Measurements from ENCODE around the gene MAPK12.

The MAPK12 gene

DNA sequence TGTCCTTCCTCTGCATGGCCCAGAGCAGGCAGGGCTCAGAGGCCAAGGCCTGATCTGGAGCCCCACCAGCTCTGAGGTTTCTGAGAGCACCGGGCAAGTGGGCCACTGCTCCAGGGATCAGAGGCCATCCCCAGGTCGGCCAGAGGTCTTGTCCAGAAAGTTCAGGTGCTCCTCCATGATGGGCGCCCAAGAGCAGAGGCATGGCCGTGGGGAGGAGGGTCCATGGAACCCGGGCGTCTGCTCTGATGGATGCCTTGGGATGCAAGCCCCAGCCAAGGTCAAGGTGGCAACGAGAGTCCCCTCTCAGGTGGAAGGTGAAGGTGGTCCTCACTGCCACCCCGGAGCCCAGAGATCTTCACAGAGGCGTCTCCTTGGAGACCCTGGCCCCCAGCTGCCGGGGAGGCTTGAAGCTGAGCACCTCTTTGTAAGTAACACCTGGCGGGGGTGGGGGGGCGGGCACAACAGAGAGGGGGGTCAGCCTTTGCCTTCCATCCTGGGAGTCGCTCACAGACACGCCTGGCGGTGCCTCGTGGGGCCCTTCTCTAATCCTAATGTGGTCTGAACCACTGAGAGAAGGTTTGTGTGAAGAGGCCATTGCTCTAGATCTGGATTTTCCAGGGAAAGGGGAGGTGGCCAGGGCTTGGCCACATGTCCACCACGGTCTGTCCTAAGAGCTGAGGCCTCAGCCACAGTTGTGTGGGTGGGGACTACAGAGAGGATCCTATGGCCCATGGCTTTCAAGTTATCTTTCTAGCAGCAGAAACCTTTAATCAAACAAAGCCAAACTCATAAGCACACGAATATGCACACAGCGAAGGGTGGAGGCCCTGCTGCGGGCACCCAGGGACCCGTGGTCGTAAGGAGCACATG, 8.2 kb downstream of the MAPK12 start:
- TF ChIP-seq, protein P1, sequence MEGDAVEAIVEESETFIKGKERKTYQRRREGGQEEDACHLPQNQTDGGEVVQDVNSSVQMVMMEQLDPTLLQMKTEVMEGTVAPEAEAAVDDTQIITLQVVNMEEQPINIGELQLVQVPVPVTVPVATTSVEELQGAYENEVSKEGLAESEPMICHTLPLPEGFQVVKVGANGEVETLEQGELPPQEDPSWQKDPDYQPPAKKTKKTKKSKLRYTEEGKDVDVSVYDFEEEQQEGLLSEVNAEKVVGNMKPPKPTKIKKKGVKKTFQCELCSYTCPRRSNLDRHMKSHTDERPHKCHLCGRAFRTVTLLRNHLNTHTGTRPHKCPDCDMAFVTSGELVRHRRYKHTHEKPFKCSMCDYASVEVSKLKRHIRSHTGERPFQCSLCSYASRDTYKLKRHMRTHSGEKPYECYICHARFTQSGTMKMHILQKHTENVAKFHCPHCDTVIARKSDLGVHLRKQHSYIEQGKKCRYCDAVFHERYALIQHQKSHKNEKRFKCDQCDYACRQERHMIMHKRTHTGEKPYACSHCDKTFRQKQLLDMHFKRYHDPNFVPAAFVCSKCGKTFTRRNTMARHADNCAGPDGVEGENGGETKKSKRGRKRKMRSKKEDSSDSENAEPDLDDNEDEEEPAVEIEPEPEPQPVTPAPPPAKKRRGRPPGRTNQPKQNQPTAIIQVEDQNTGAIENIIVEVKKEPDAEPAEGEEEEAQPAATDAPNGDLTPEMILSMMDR (IDR thresholded peaks at IDR 0.05; ENCODE audit: low read depth, low read length), result no peak
- H3K4me3 ChIP-seq (ENCODE audit: low read depth, low read length), result no peak overlapping the region

DNA sequence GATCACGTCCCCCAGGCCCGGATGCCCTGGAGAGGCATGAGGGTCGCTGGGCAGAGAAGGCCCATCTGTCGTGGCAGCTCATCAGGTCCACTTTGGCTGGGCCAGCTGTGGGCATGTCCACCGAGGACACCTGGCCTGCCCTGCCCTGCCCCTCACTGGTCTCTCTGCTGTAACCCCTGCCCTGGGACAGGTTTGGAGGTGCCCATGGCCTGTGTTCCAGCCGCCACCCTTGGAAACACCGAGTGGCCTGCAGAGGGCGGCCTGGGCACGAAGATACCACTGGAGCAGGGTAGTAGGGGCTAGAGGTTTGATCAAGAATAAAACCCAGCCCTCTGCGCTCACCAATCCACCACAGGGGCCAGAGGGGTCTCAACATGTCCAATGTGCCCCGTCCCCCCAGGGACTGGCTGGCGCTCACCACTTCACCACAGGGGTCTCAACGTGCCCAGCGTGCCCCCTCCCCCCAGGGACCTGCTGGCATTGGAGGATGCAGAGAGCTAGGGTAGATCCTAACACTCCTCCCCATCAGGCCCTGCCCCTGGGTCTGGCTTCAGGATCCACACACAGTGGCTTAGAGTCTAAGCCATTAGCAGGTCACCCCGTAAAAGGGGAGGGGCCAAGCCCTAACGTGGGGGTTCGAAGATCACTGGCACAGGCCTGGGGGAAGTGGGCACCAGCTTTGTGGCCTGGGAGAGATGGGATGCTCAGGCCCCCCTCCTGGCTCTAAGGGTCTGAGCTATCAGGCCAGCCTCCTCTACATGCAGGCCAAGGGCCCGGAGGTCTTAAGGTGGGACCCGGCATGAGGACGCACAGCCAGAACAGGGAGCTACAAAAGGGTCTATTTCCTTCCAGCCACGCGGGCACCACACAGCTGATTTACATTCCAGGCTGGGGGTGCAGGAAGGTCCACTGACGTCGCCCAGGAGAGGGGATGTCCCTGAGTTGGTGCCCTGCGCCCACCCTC, 9.1 kb downstream of the MAPK12 start:
- TF ChIP-seq, protein P1 (IDR thresholded peaks at IDR 0.05; ENCODE audit: low read depth, low read length), result peak; percentile 63
- no peak overlapping the region for H3K4me3 ChIP-seq (ENCODE audit: low read depth, low read length)

DNA sequence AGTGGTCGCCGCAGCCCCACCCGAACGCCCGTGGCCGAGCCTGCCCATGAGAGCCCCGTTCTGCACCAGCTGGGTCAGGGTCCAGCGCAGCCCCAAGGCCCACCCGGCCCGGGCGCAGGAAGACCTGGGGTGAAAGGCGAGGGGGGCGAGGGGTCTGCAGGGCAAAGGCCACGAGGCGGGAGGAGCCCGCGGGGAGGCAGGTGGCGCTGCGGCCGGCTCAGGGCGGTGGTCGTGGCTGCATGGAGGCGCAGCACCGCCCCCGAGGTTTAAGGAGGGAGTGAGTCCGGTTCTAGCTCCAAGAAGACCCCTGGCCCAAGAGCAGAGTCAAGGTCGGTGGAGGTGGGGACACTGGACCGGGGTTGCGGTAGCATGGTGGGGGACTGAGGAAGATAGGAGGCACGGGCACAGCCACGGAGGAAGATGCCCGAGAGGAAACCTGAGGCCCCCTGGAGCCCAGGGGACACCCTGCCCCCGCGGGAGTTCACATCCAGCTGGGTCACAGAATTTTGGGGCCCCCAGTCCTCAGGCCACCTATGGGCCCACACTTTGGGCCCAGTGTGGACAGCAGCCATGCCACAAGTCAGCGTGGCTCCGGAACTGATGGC, 9.9 kb downstream of the MAPK12 start:
- H3K4me3 ChIP-seq (ENCODE audit: low read depth, low read length), result no peak overlapping the region

DNA sequence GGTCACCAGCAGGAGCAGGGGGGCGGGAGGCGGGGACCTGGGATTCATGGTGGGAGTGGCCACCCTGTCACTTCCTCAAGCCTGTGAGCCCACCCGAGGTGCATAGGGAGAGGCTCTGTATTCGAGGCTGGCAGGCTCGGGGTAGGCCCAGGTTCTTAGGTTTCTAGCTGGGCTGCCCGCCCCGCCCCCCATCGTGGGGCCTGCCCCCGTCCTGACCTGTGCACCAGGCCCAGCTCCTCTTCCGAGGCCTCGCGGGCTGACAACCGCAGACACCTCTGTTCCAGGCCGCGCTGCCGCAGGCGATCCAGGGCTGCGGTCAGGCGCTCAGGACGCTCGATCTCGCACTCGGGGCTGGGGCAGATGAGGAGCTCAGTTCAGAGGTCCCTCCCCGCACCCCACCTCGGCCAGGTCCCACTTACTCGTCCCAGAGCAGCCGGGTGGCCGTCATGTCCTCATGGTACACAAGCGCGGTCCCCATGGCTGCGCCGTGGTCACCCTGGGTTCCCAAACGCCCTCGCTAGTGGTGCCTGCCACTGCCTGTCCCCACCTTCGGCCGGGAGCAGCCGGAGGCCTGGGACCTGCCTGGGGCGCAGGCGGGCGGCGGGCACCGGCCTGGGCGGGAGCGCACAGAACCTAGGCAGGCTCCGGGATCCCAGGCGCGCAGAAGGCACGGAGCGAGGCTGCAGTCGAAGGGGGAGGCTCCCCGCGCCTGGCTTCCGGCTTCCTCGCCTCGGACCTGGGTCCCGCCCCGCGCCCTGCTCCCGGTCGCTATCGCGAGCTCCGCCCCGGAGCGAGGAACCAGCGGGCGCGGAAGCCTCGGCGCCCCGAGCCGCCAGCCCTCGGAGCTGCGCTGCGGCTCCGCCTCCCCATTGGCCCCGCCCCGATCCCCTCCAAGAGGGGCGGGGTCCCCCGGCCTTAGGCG, 10.7 kb downstream of the MAPK12 start, which contains the start of gene HDAC10:
Gene HDAC10 (minus strand): TSS at position 711 of the 922 bp plus-strand sequence. CDS start 233 bp downstream, at position 478.
- TF ChIP-seq, protein P1 (IDR thresholded peaks at IDR 0.05; ENCODE audit: low read depth, low read length), result no peak
- peak within 1 kb of the TSS; percentile 79 for H3K4me3 ChIP-seq (ENCODE audit: low read depth, low read length)

More for the DNA sequence above, 9.9 kb downstream of the MAPK12 start:
- TF ChIP-seq, protein P1 (IDR thresholded peaks at IDR 0.05; ENCODE audit: low read depth, low read length), result no peak

DNA sequence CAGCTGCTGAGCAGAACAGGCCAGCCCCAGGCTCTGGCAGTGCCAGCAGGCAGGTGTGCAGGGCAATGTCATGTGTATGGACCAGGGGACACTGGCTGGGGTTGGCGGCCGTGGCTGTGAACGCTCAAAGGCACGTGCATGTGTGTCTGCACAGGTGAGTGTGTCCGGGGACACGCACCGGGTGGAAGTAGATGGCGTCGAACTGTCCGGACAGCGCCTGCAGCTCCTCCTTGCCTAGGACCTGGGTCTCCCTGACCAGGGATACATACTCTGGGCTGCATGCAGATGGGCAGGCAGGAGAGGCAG, 11.3 kb downstream of the MAPK12 start:
- peak overlapping the region; percentile 79 for H3K4me3 ChIP-seq (ENCODE audit: low read depth, low read length)
- TF ChIP-seq, protein P1 (IDR thresholded peaks at IDR 0.05; ENCODE audit: low read depth, low read length), result no peak
